ENCODE measurements around the gene METTL27.

GRCh38 chr7:73858807-73859206 lies 16.5 kb upstream of the METTL27 start:
- no peak for TF ChIP-seq POLR2A (IDR thresholded peaks at IDR 0.05)
- TF ChIP-seq, protein P1, sequence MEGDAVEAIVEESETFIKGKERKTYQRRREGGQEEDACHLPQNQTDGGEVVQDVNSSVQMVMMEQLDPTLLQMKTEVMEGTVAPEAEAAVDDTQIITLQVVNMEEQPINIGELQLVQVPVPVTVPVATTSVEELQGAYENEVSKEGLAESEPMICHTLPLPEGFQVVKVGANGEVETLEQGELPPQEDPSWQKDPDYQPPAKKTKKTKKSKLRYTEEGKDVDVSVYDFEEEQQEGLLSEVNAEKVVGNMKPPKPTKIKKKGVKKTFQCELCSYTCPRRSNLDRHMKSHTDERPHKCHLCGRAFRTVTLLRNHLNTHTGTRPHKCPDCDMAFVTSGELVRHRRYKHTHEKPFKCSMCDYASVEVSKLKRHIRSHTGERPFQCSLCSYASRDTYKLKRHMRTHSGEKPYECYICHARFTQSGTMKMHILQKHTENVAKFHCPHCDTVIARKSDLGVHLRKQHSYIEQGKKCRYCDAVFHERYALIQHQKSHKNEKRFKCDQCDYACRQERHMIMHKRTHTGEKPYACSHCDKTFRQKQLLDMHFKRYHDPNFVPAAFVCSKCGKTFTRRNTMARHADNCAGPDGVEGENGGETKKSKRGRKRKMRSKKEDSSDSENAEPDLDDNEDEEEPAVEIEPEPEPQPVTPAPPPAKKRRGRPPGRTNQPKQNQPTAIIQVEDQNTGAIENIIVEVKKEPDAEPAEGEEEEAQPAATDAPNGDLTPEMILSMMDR (IDR thresholded peaks at IDR 0.05), result no peak
